Right renal pelvis (tissue), 4 donors: ENCODE measurements around the gene ASB8. TPM values are rescaled to one million over a fixed set of nuclear protein-coding genes. Genes with fewer than 3 reads are reported as not detected.
"Not testable (repeated sequence)": the region's sequence is repeated elsewhere in the genome, so short reads cannot be mapped to it uniquely, and the experiment has no call there.

Source experiments
- DNase-seq, 4 donors: peaks; one replicate each; pipeline ENCODE4 v3.0.0-alpha.2; 2013; ENCODE audit warnings: low read depth in 4 of 4, low spot score in 3 of 4, missing footprints in 1 of 4
- polyA plus RNA-seq, 4 donors: library from polyadenylated mRNA; unstranded; fragments of 120-200 nt; gene quantifications; one replicate each; pipeline ENCODE4 v1.2.1, GENCODE V29; 2013; ENCODE audit not compliant: insufficient read length in 4 of 4

Gene ASB8
- polyA plus RNA-seq, 4 donors = 33.1 to 41.4 (median 40.4) TPM

GRCh38 chr12:48183876-48184548 lies 26.7 kb upstream of the ASB8 start:
- no peak for DNase-seq

- peak in 2 of 4 donors; percentile 73 to 76 for DNase-seq
Observed at GRCh38 chr12:48183091-48183875, 26.0 kb upstream of the ASB8 start, which contains the start of gene CCDC184. CCDC184 (plus strand) TSS chr12:48183644; CDS start chr12:48184123, 479 bp downstream.

- DNase-seq = no peak
Observed at GRCh38 chr12:48182631-48183030, 25.3 kb upstream of the ASB8 start.

GRCh38 chr12:48180857-48181495 lies 23.7 kb upstream of the ASB8 start:
- DNase-seq = no peak

- DNase-seq = no peak
Observed at GRCh38 chr12:48180424-48180823, 23.1 kb upstream of the ASB8 start.

- no peak for DNase-seq
Observed at GRCh38 chr12:48179466-48179865, 22.2 kb upstream of the ASB8 start.

GRCh38 chr12:48177982-48178381 lies 20.7 kb upstream of the ASB8 start:
- no peak for DNase-seq

- no peak for DNase-seq
Observed at GRCh38 chr12:48176417-48176751, 19.1 kb upstream of the ASB8 start.

GRCh38 chr12:48175613-48176416 lies 18.5 kb upstream of the ASB8 start:
- no peak for DNase-seq

- no peak for DNase-seq
Observed at GRCh38 chr12:48169011-48169410, 11.7 kb upstream of the ASB8 start.

GRCh38 chr12:48165089-48165981 lies 8.0 kb upstream of the ASB8 start:
- DNase-seq = no peak

- DNase-seq = no peak
Observed at GRCh38 chr12:48164451-48164850, 7.1 kb upstream of the ASB8 start.

- no peak for DNase-seq
Observed at GRCh38 chr12:48163150-48163747, 5.9 kb upstream of the ASB8 start.

GRCh38 chr12:48160807-48161206 lies 3.5 kb upstream of the ASB8 start:
- no peak for DNase-seq

- no peak for DNase-seq
Observed at GRCh38 chr12:48160046-48160445, 2.7 kb upstream of the ASB8 start.

GRCh38 chr12:48157889-48158370 lies 615 bp upstream of the ASB8 start:
- no peak for DNase-seq

- no peak for DNase-seq
Observed at GRCh38 chr12:48156652-48157017, 680 bp downstream of the ASB8 start.

- not testable (repeated sequence) for DNase-seq
Observed at GRCh38 chr12:48155786-48156185, 1.5 kb downstream of the ASB8 start.

GRCh38 chr12:48151103-48151771 lies 6.1 kb downstream of the ASB8 start:
- DNase-seq = no peak
